HG02588 (cell line): ENCODE results near the gene NEDD9.

ENCODE experiments used
- ATAC-seq: cut with Tn5 transposase; IDR thresholded peaks from one replicate; pipeline ENCODE4 v1.9.1; 2021; ENCODE audit warnings: mild to moderate bottlenecking, moderate library complexity; ENCODE audit not compliant: unreplicated experiment

Gene NEDD9

GRCh38 chr6:11202513-11203305, 29.8 kb downstream of the NEDD9 start:
- ATAC-seq, result no peak

- ATAC-seq, result no peak
These were observed 30.5 kb downstream of the NEDD9 start for GRCh38 chr6:11201772-11202512.

GRCh38 chr6:11201015-11201414, 31.5 kb downstream of the NEDD9 start:
- no peak for ATAC-seq

- ATAC-seq, result no peak
These were observed 32.1 kb downstream of the NEDD9 start for GRCh38 chr6:11200356-11200755.

GRCh38 chr6:11198663-11199603, 33.5 kb downstream of the NEDD9 start:
- no peak for ATAC-seq

GRCh38 chr6:11197850-11198249, 34.6 kb downstream of the NEDD9 start:
- ATAC-seq, result no peak

- no peak for ATAC-seq
These were observed 35.3 kb downstream of the NEDD9 start for GRCh38 chr6:11197175-11197536.

- no peak for ATAC-seq
These were observed 35.8 kb downstream of the NEDD9 start for GRCh38 chr6:11196511-11197174.

- ATAC-seq, result no peak
These were observed 37.9 kb downstream of the NEDD9 start for GRCh38 chr6:11194356-11195218.

- no peak for ATAC-seq
These were observed 39.0 kb downstream of the NEDD9 start for GRCh38 chr6:11193434-11193833.

- ATAC-seq, result no peak
These were observed 40.3 kb downstream of the NEDD9 start for GRCh38 chr6:11192167-11192566.

GRCh38 chr6:11190625-11191245, 41.7 kb downstream of the NEDD9 start:
- ATAC-seq, result no peak

- no peak for ATAC-seq
These were observed 42.4 kb downstream of the NEDD9 start for GRCh38 chr6:11189865-11190624.

- ATAC-seq, result no peak
These were observed 44.1 kb downstream of the NEDD9 start for GRCh38 chr6:11188161-11188915.

GRCh38 chr6:11187301-11187700, 45.2 kb downstream of the NEDD9 start:
- ATAC-seq, result no peak

- no peak for ATAC-seq
These were observed 47.1 kb downstream of the NEDD9 start for GRCh38 chr6:11185204-11185842.

- no peak for ATAC-seq
These were observed 48.6 kb downstream of the NEDD9 start for GRCh38 chr6:11183761-11184362.
